PC-9 (cell line): ENCODE measurements around the gene RBM24. TPM values are rescaled to one million over a fixed set of nuclear protein-coding genes. Genes with fewer than 3 reads are reported as not detected.

ENCODE experiments used
- BruUV-seq: library from RNA; stranded (reverse); fragments of 400-500 nt; replicated peaks from 2 replicates; lab custom pipeline; 2021; lab: Mats Ljungman, UMichigan
- CTCF ChIA-PET: fragments of 300-600 bp; sonication (Branson Sonifier 250); formaldehyde crosslinking; loops from one replicate; lab custom pipeline; 2022; ENCODE audit warnings: antibody characterized with exemption; lab: Charles Lee
- POLR2A ChIA-PET: fragments of 300-600 bp; sonication (Branson Sonifier 250); formaldehyde crosslinking; loops from one replicate; lab custom pipeline; 2022; ENCODE audit warnings: antibody characterized with exemption; ENCODE audit not compliant: unreplicated experiment; lab: Charles Lee
- DNase-seq, 2 experiments: peaks; one replicate each; pipeline versions ENCODE4 v3.0.0 to v3.0.0-alpha.2; 2015 to 2022; ENCODE audit warnings: mixed read lengths in 1 of 2
- H2AFZ ChIP-seq: fragments of 200-600 bp; sonication (generic); 2 replicates; pipeline ENCODE4 v1.8.1; 2017; ENCODE audit warnings: antibody characterized with exemption
- H3F3A ChIP-seq: fragments of 200-600 bp; sonication (generic); 2 replicates; pipeline ENCODE4 v1.8.1; 2017; ENCODE audit warnings: antibody characterized with exemption, mild to moderate bottlenecking, low read depth; ENCODE audit not compliant: insufficient read depth
- H3K27ac ChIP-seq: fragments of 200-600 bp; sonication (generic); 2 replicates; pipeline ENCODE4 v1.6.1; 2016; ENCODE audit warnings: mixed run types
- H3K27me3 ChIP-seq: fragments of 200-600 bp; sonication (generic); 2 replicates; pipeline ENCODE4 v1.6.1; 2016; ENCODE audit warnings: low read depth, mixed run types; ENCODE audit not compliant: insufficient read depth
- H3K36me3 ChIP-seq: fragments of 200-600 bp; sonication (generic); 2 replicates; pipeline ENCODE4 v1.6.1; 2016; ENCODE audit warnings: low read depth, mixed run types
- H3K4me1 ChIP-seq: fragments of 200-600 bp; sonication (generic); replicated peaks from 2 replicates; pipeline ENCODE4 v1.6.1; 2016; ENCODE audit warnings: mixed run types; ENCODE audit not compliant: insufficient read depth
- H3K4me2 ChIP-seq: fragments of 200-600 bp; sonication (generic); 2 replicates; pipeline ENCODE4 v1.6.1; 2017; ENCODE audit warnings: mixed run types
- H3K4me3 ChIP-seq: fragments of 200-600 bp; sonication (generic); 2 replicates; pipeline ENCODE4 v1.6.1; 2016; ENCODE audit warnings: mixed run types
- H3K79me2 ChIP-seq: fragments of 200-600 bp; sonication (generic); 2 replicates; pipeline ENCODE4 v1.6.1; 2017; ENCODE audit warnings: low read depth, mixed run types
- H3K9me2 ChIP-seq: fragments of 200-600 bp; sonication (generic); 2 replicates; pipeline ENCODE4 v1.8.1; 2017; ENCODE audit warnings: mild to moderate bottlenecking; ENCODE audit not compliant: insufficient read depth
- H3K9me3 ChIP-seq: fragments of 200-600 bp; sonication (generic); 2 replicates; pipeline ENCODE4 v1.8.1; 2016; ENCODE audit warnings: low read depth; ENCODE audit not compliant: insufficient read depth
- H4K20me1 ChIP-seq: fragments of 200-600 bp; sonication (generic); 2 replicates; pipeline ENCODE4 v1.8.1; 2017; ENCODE audit not compliant: insufficient read depth
- EZH2 ChIP-seq: fragments of 200-600 bp; sonication (generic); IDR thresholded peaks from 2 replicates; pipeline ENCODE4 v1.8.0; 2017; ENCODE audit warnings: antibody characterized with exemption, low read depth
- intact Hi-C: fragments of 100-400 bp; cut with micrococcal nuclease; formaldehyde crosslinking; loops from one replicate; pipeline ENCODE4 v1.10.0; 2022; ENCODE audit not compliant: unreplicated experiment
- total RNA-seq: library from RNA; stranded (reverse); gene quantifications from 2 replicates; pipeline ENCODE4 v1.2.3, GENCODE V29; 2021
- TF ChIP-seq, protein P1 (sequence below): fragments of 200-600 bp; sonication (generic); conservative IDR thresholded peaks from 2 replicates; pipeline ENCODE4 v1.6.1; 2017; ENCODE audit warnings: mixed run types, antibody characterized with exemption, mild to moderate bottlenecking, moderate library complexity

The RBM24 gene
- total RNA-seq, 1 experiment from 2014 or later = 0.72 TPM

DNA sequence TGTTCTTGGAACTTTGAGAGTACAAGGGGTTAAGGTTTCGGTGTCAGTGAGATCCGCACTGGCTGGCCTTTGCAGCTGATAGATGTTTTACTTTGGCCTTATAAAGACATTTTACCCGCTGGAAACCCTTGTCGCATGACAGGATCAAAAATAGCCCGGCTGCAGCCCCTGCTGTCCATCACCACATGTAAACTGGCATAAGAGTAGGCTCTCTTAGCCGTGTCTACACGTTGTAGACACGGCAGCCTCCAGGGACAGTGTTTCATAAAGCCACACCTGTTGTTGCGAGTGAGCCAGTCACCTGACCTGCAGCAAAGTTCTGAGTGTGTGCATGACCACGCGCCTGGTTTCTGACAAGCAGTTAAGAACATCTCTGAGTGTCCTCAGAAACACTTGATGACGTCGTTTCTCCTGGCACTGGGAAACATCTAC lies 8.5 kb downstream of the RBM24 start:
- H4K20me1 ChIP-seq = no peaks in the 10 kb centered on the region
- ChIA-PET CTCF (no interaction called here), POLR2A (no interaction called here)
- H3K4me2 ChIP-seq = no peak overlapping the region
- H3K36me3 ChIP-seq = no peaks in the 10 kb centered on the region
- H3K27me3 ChIP-seq = no peaks in the 10 kb centered on the region
- H3K9me3 ChIP-seq = no peaks in the 10 kb centered on the region
- no peaks in the 10 kb centered on the region for H3K4me1 ChIP-seq
- intact Hi-C loops = no loop called here
- H3K4me3 ChIP-seq = no peak overlapping the region
- H3K27ac ChIP-seq = no peak overlapping the region
- no peaks in the 10 kb centered on the region for H3K9me2 ChIP-seq
- H3F3A ChIP-seq = no peaks in the 10 kb centered on the region
- no peak for DNase-seq
- TF ChIP-seq EZH2 = no peak
- TF ChIP-seq, protein P1, sequence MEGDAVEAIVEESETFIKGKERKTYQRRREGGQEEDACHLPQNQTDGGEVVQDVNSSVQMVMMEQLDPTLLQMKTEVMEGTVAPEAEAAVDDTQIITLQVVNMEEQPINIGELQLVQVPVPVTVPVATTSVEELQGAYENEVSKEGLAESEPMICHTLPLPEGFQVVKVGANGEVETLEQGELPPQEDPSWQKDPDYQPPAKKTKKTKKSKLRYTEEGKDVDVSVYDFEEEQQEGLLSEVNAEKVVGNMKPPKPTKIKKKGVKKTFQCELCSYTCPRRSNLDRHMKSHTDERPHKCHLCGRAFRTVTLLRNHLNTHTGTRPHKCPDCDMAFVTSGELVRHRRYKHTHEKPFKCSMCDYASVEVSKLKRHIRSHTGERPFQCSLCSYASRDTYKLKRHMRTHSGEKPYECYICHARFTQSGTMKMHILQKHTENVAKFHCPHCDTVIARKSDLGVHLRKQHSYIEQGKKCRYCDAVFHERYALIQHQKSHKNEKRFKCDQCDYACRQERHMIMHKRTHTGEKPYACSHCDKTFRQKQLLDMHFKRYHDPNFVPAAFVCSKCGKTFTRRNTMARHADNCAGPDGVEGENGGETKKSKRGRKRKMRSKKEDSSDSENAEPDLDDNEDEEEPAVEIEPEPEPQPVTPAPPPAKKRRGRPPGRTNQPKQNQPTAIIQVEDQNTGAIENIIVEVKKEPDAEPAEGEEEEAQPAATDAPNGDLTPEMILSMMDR = no peak
- H2AFZ ChIP-seq = no peak overlapping the region
- no peaks in the 10 kb centered on the region for H3K79me2 ChIP-seq
- BruUV-seq = no TSS peak

DNA sequence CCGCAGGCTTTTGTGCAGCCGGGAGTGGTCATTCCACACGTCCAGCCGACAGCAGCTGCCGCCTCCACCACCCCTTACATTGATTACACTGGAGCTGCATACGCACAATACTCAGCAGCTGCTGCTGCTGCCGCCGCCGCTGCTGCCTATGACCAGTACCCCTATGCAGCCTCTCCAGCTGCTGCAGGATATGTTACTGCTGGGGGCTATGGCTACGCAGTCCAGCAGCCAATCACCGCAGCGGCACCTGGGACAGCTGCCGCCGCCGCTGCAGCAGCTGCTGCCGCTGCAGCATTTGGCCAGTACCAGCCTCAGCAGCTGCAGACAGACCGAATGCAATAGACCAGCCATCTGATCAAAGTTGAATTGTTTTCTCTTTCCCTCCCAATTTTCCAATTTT lies 10.6 kb downstream of the RBM24 start:
- H3K36me3 ChIP-seq = no peaks in the 10 kb centered on the region
- no peak overlapping the region for H2AFZ ChIP-seq
- intact Hi-C loops = no loop called here
- TF ChIP-seq, protein P1 = no peak
- TF ChIP-seq EZH2 = no peak
- H3K4me3 ChIP-seq = no peak overlapping the region
- CTCF ChIA-PET = no interaction called here
- no TSS peak for BruUV-seq
- H3K4me2 ChIP-seq = no peak overlapping the region
- H3K9me3 ChIP-seq = no peaks in the 10 kb centered on the region
- no peaks in the 10 kb centered on the region for H4K20me1 ChIP-seq
- no peaks in the 10 kb centered on the region for H3K4me1 ChIP-seq
- H3K27ac ChIP-seq = no peak overlapping the region
- DNase-seq = no peak
- H3F3A ChIP-seq = no peaks in the 10 kb centered on the region
- POLR2A ChIA-PET = no interaction called here
- no peaks in the 10 kb centered on the region for H3K9me2 ChIP-seq
- no peaks in the 10 kb centered on the region for H3K27me3 ChIP-seq
- H3K79me2 ChIP-seq = no peaks in the 10 kb centered on the region

DNA sequence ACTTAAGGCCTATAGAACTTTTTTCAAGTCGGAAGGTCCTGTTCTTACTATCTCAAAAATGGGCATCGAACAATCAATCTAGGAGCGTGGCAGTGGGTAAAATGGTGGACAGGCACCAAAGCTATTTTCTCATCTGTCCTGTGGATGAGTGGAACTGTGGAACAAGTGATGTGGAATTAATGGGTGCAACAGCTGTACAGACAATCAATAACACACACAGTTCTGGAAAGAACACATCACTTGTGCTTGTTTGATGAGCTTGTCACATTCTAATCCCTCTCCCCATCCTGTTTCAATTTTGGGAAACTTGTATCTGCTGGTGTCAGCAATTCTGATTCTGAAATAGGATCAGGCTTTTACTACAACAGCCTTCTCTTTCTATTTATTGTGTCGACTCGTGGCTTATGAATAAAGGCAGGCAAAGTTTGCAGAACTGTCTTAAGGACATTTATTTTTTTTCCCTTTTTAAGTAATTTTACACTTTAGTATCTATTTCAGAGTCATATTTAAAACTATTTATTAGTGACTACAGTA lies 11.5 kb downstream of the RBM24 start:
- no peak overlapping the region for H3K27ac ChIP-seq
- no peaks in the 10 kb centered on the region for H3K9me3 ChIP-seq
- H3K36me3 ChIP-seq = no peaks in the 10 kb centered on the region
- BruUV-seq = no TSS peak
- no peaks in the 10 kb centered on the region for H3K9me2 ChIP-seq
- H4K20me1 ChIP-seq = no peaks in the 10 kb centered on the region
- H3K4me3 ChIP-seq = no peak overlapping the region
- DNase-seq = no peak
- CTCF ChIA-PET = interaction anchor here (0.5 kb wide), 1 partner anchor 89 kb away, joined by 3 read pairs; no protein-coding TSS in a partner anchor
- H3K4me2 ChIP-seq = no peak overlapping the region
- TF ChIP-seq, protein P1 = no peak
- no peak for TF ChIP-seq EZH2
- no peaks in the 10 kb centered on the region for H3F3A ChIP-seq
- no peaks in the 10 kb centered on the region for H3K79me2 ChIP-seq
- POLR2A ChIA-PET = no interaction called here
- intact Hi-C loops = no loop called here
- no peaks in the 10 kb centered on the region for H3K27me3 ChIP-seq
- no peak overlapping the region for H2AFZ ChIP-seq
- H3K4me1 ChIP-seq = no peaks in the 10 kb centered on the region
